SK-N-SH treated with all-trans-retinoic acid at 6 μM for 48 hours (cell line): ENCODE measurements around the gene LCORL.

Experiments
- CREB5 ChIP-seq: fragments of 250-450 bp; sonication (Bioruptor Pico); IDR thresholded peaks from 2 replicates; pipeline ENCODE4 v1.5.1; 2020; ENCODE audit warnings: low read depth, mild to moderate bottlenecking, moderate library complexity
- CSDC2 ChIP-seq: fragments of 250-450 bp; sonication (Bioruptor Pico); IDR thresholded peaks from 2 replicates; pipeline ENCODE4 v1.5.0; 2020; ENCODE audit warnings: mild to moderate bottlenecking, moderate library complexity
- GLIS3 ChIP-seq: fragments of 250-450 bp; sonication (Bioruptor Pico); IDR thresholded peaks from 2 replicates; pipeline ENCODE4 v1.5.0; 2020; ENCODE audit warnings: mild to moderate bottlenecking, moderate library complexity
- PATZ1 ChIP-seq: fragments of 250-450 bp; sonication (Bioruptor Pico); IDR thresholded peaks from 2 replicates; pipeline ENCODE4 v1.8.0; 2020; ENCODE audit warnings: mild to moderate bottlenecking, moderate library complexity, borderline replicate concordance
- POU6F1 ChIP-seq: fragments of 250-450 bp; sonication (Bioruptor Pico); IDR thresholded peaks from 2 replicates; pipeline ENCODE4 v1.8.0; 2021; ENCODE audit warnings: low read depth, mild to moderate bottlenecking, moderate library complexity, borderline replicate concordance
- PPARA ChIP-seq: fragments of 250-450 bp; sonication (Bioruptor Pico); IDR thresholded peaks from 2 replicates; pipeline ENCODE4 v1.5.0; 2020; ENCODE audit warnings: mild to moderate bottlenecking, borderline replicate concordance
- TCF4 ChIP-seq: fragments of 250-450 bp; sonication (Bioruptor Pico); IDR thresholded peaks from 2 replicates; pipeline ENCODE4 v1.8.0; 2021; ENCODE audit warnings: mild to moderate bottlenecking, moderate library complexity, borderline replicate concordance
- ZFP30 ChIP-seq: fragments of 450-650 bp; formaldehyde crosslinking; IDR thresholded peaks from 2 replicates; pipeline ENCODE4 v1.5.0; 2022; ENCODE audit warnings: mild to moderate bottlenecking, moderate library complexity
- ZNF565 ChIP-seq: fragments of 450-650 bp; formaldehyde crosslinking; conservative IDR thresholded peaks from 2 replicates; pipeline ENCODE4 v1.5.0; 2020; ENCODE audit warnings: low read depth, mild to moderate bottlenecking, moderate library complexity

GRCh38 chr4:17865866-17866363 is 155.6 kb downstream of the LCORL start:
- TF ChIP-seq PATZ1 (no peak), POU6F1 (CRISPR knock-in tag) (no peak), GLIS3 (CRISPR knock-in tag) (no peak), ZNF565 (CRISPR knock-in tag) (no peak), CSDC2 (CRISPR knock-in tag) (no peak), CREB5 (CRISPR knock-in tag) (no peak), PPARA (CRISPR knock-in tag) (no peak), TCF4 (CRISPR knock-in tag) (no peak), ZFP30 (CRISPR knock-in tag) (no peak)
